GM21515 (cell line): Measurements from ENCODE around the gene WNT16.

Experiments
- ATAC-seq: cut with Tn5 transposase; IDR thresholded peaks from one replicate; pipeline ENCODE4 v1.9.1; 2021; ENCODE audit not compliant: unreplicated experiment

The WNT16 gene

DNA sequence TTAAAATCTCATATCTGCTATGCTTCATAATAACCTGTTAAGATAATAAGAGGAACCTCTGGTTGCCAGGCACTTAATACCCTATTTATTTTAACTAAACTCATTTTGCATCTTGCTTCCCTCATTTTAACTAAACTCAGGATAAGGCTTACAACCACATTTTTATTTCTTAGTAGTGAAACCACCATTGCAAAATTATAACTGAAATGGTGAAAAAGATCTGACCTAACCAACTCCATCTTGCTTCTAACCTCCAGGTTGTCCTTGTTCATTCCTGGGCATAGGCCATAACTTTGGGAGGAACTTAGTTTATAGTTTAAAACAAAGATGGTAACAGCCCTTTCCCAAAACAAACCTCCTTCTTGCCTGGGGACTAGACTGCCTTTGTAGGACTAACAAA lies 61.3 kb downstream of the WNT16 start:
- no peak for ATAC-seq

- no peak for ATAC-seq
These were observed 61.8 kb downstream of the WNT16 start for GRCh38 chr7:121390617-121391016.
